ENCODE measurements around the gene CBX4. TPM values are rescaled to one million over a fixed set of nuclear protein-coding genes. Genes with fewer than 3 reads are reported as not detected.
A peak's percentile ranks its signal among the peaks of the same experiment; 100 is the strongest.

CBX4 gene
- total and polyA plus RNA-seq, 2 of the 13 experiments (the other 11 are each of a cell fraction or from before 2014, with no cell fraction given), result 25.8 to 50.8 TPM

DNA sequence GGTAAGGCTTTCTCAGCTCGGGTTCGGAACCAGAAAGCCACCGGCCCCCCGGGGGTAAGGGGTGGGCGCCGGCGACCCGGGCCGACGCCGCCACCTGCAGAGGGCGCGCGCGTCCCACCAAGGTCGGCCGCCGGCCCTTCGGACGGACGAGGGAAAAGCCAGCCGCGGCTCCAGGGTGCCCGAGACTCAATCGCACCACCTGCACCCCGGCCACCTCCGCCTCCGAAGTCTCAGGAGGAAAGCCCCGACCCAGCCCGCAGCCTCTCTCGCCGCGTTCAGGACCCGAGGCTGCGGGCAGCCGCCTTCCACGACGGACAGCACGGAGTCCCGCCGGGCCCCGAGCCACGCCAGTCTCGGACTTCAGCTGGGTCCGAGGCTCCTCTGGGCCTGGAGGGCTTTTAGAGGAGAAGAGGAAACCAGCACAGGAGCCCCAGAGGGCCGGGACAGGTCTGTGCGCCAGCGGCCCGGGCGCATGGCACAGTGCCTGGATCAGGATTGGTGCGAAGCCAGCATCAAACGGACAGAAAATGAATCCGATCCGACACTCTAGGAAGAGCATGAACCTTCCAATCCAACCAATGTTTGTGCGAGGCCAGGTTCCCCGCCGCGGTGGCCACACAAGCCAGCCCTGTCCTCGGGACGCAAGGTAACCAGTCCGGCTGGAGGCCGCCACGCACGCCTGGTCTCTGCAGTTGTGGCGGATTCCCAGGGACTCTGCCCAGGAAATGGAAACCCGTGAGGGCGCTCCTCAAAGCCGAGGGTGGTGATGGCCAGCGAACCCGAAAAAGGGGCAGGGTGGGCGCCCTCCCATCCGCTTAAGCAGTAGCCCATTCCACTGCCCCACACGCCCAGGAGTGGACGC, 49.1 kb downstream of the CBX4 start (continued):
- TF ChIP-seq REPIN1 (CRISPR knock-in tag; IDR thresholded peaks at IDR 0.05; ENCODE audit: borderline replicate concordance, low read depth) (peak; percentile 39; the same call in 1 of the 2 replicates), TRIM24 (CRISPR knock-in tag; IDR thresholded peaks at IDR 0.05) (no peak), HOXA9 (CRISPR knock-in tag; IDR thresholded peaks at IDR 0.05; ENCODE audit: borderline replicate concordance) (no peak), SNAPC5 (CRISPR knock-in tag; IDR thresholded peaks at IDR 0.05; ENCODE audit: borderline replicate concordance) (no peak), ZMYM2 (CRISPR knock-in tag; IDR thresholded peaks at IDR 0.05) (no peak), ZNF704 (CRISPR knock-in tag; IDR thresholded peaks at IDR 0.05; ENCODE audit: borderline replicate concordance) (no peak), HNRNPUL1 (IDR thresholded peaks at IDR 0.05; ENCODE audit: low read depth, low read length) (no peak), SIX1 (CRISPR knock-in tag; IDR thresholded peaks at IDR 0.05; ENCODE audit: borderline replicate concordance) (no peak), ZNF557 (CRISPR knock-in tag; IDR thresholded peaks at IDR 0.05) (no peak), ZNF569 (CRISPR knock-in tag; IDR thresholded peaks at IDR 0.05; ENCODE audit: borderline replicate concordance) (no peak), KAT7 (CRISPR knock-in tag; IDR thresholded peaks at IDR 0.05; ENCODE audit: borderline replicate concordance) (no peak), ZNF850 (CRISPR knock-in tag; conservative IDR thresholded peaks at IDR 0.05) (no peak), ZNF619 (CRISPR knock-in tag; IDR thresholded peaks at IDR 0.05) (no peak), ZKSCAN1 (IDR thresholded peaks at IDR 0.05; ENCODE audit: low read length) (no peak), PRMT3 (CRISPR knock-in tag; IDR thresholded peaks at IDR 0.05; ENCODE audit: borderline replicate concordance, low read depth) (no peak), CSRNP1 (CRISPR knock-in tag; IDR thresholded peaks at IDR 0.05) (0 out of 2 replicates have a peak, but pooled peaks have one; percentile 20), MLX (CRISPR knock-in tag; IDR thresholded peaks at IDR 0.05) (no peak)
- TF ChIP-seq, protein P1, sequence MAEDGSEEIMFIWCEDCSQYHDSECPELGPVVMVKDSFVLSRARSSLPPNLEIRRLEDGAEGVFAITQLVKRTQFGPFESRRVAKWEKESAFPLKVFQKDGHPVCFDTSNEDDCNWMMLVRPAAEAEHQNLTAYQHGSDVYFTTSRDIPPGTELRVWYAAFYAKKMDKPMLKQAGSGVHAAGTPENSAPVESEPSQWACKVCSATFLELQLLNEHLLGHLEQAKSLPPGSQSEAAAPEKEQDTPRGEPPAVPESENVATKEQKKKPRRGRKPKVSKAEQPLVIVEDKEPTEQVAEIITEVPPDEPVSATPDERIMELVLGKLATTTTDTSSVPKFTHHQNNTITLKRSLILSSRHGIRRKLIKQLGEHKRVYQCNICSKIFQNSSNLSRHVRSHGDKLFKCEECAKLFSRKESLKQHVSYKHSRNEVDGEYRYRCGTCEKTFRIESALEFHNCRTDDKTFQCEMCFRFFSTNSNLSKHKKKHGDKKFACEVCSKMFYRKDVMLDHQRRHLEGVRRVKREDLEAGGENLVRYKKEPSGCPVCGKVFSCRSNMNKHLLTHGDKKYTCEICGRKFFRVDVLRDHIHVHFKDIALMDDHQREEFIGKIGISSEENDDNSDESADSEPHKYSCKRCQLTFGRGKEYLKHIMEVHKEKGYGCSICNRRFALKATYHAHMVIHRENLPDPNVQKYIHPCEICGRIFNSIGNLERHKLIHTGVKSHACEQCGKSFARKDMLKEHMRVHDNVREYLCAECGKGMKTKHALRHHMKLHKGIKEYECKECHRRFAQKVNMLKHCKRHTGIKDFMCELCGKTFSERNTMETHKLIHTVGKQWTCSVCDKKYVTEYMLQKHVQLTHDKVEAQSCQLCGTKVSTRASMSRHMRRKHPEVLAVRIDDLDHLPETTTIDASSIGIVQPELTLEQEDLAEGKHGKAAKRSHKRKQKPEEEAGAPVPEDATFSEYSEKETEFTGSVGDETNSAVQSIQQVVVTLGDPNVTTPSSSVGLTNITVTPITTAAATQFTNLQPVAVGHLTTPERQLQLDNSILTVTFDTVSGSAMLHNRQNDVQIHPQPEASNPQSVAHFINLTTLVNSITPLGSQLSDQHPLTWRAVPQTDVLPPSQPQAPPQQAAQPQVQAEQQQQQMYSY (CRISPR knock-in tag; IDR thresholded peaks at IDR 0.05), result no peak
- TF ChIP-seq, protein P2, sequence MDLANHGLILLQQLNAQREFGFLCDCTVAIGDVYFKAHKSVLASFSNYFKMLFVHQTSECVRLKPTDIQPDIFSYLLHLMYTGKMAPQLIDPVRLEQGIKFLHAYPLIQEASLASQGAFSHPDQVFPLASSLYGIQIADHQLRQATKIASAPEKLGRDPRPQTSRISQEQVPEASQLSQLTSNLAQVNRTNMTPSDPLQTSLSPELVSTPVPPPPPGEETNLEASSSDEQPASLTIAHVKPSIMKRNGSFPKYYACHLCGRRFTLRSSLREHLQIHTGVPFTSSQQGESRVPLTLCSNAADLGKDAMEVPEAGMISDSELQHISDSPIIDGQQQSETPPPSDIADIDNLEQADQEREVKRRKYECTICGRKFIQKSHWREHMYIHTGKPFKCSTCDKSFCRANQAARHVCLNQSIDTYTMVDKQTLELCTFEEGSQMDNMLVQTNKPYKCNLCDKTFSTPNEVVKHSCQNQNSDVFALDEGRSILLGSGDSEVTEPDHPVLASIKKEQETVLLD (CRISPR knock-in tag; IDR thresholded peaks at IDR 0.05; ENCODE audit: low read depth), result no peak
